HEK293 (cell line): Measurements from ENCODE around the gene NEK10.

ENCODE experiments used
- CTCF ChIA-PET: fragments of 350-600 bp; formaldehyde crosslinking; extraction: SDS; loops from one replicate; lab custom pipeline; 2021; ENCODE audit warnings: antibody characterized with exemption; lab: Yijun Ruan, JAX
- POLR2A ChIA-PET: fragments of 300-600 bp; formaldehyde crosslinking; extraction: SDS; loops from one replicate; lab custom pipeline; 2020; ENCODE audit warnings: antibody characterized with exemption, inconsistent platforms; lab: Yijun Ruan, JAX
- H3K27ac ChIP-seq: fragments of 200-500 bp; sonication (Bioruptor generic); 2 replicates; pipeline ENCODE4 v1.5.1; 2014; ENCODE audit warnings: low read depth, low read length, control low read depth, inconsistent platforms; ENCODE audit errors: extremely low read depth
- H3K36me3 ChIP-seq, 2 experiments: fragments of 200-500 bp in 1 of 2; sonication (Bioruptor generic) in 1 of 2; 1 replicate in 1 of 2; 2 replicates in 1 of 2; pipeline ENCODE4 v1.5.1; 2014 to 2017; ENCODE audit warnings: inconsistent platforms in 2 of 2, low read length in 2 of 2; ENCODE audit not compliant: control insufficient read depth in 2 of 2, insufficient read depth in 1 of 2
- H3K4me1 ChIP-seq: fragments of 200-500 bp; sonication (Bioruptor generic); 2 replicates; pipeline ENCODE4 v1.5.1; 2014; ENCODE audit warnings: mild to moderate bottlenecking, low read length, inconsistent platforms; ENCODE audit not compliant: control insufficient read depth, insufficient read depth
- H3K4me3 ChIP-seq: 2 replicates; pipeline ENCODE4 v1.5.1; 2011; ENCODE audit warnings: low read depth, mild to moderate bottlenecking, control low read depth, low read length, moderate library complexity
- H3K9me3 ChIP-seq: fragments of 200-500 bp; sonication (Bioruptor generic); 2 replicates; pipeline ENCODE4 v1.5.1; 2014; ENCODE audit warnings: low read depth, low read length, inconsistent platforms; ENCODE audit not compliant: control insufficient read depth, insufficient read depth
- BCL11A ChIP-seq: fragments of 450-650 bp; formaldehyde crosslinking; IDR thresholded peaks from 2 replicates; pipeline ENCODE4 v1.5.1; 2016; ENCODE audit warnings: low read depth, missing biosample characterization, missing genetic modification characterization
- HOXC10 ChIP-seq: sonication (generic); formaldehyde crosslinking; IDR thresholded peaks from 2 replicates; pipeline ENCODE4 v1.8.1; 2023; ENCODE audit warnings: mild to moderate bottlenecking, missing genetic modification reagents
- MZF1 ChIP-seq: fragments of 450-650 bp; formaldehyde crosslinking; IDR thresholded peaks from 2 replicates; pipeline ENCODE4 v1.5.1; 2017; ENCODE audit warnings: missing biosample characterization, missing genetic modification characterization, borderline replicate concordance
- OVOL3 ChIP-seq: fragments of 450-650 bp; formaldehyde crosslinking; IDR thresholded peaks from 2 replicates; pipeline ENCODE4 v1.5.1; 2016; ENCODE audit warnings: missing biosample characterization, missing genetic modification characterization
- ZBTB48 ChIP-seq: fragments of 450-650 bp; formaldehyde crosslinking; IDR thresholded peaks from 2 replicates; pipeline ENCODE4 v1.5.1; 2016; ENCODE audit warnings: missing biosample characterization, missing genetic modification characterization
- ZNF133 ChIP-seq: fragments of 450-650 bp; formaldehyde crosslinking; IDR thresholded peaks from 2 replicates; pipeline ENCODE4 v1.5.1; 2016; ENCODE audit warnings: missing biosample characterization, missing genetic modification characterization
- ZNF311 ChIP-seq: fragments of 450-650 bp; formaldehyde crosslinking; IDR thresholded peaks from 2 replicates; pipeline ENCODE4 v1.5.1; 2017; ENCODE audit warnings: missing biosample characterization, missing genetic modification characterization, borderline replicate concordance
- ZNF600 ChIP-seq: fragments of 450-650 bp; formaldehyde crosslinking; IDR thresholded peaks from 2 replicates; pipeline ENCODE4 v1.5.1; 2016; ENCODE audit warnings: missing biosample characterization, missing genetic modification characterization
- ZNF629 ChIP-seq: fragments of 450-650 bp; formaldehyde crosslinking; IDR thresholded peaks from 2 replicates; pipeline ENCODE4 v1.5.1; 2017; ENCODE audit warnings: missing biosample characterization, missing genetic modification characterization
- ZNF664 ChIP-seq: fragments of 450-650 bp; formaldehyde crosslinking; IDR thresholded peaks from 2 replicates; pipeline ENCODE4 v1.5.1; 2016; ENCODE audit warnings: missing biosample characterization, missing genetic modification characterization
- ZNF777 ChIP-seq: fragments of 450-650 bp; formaldehyde crosslinking; IDR thresholded peaks from 2 replicates; pipeline ENCODE4 v1.5.1; 2017; ENCODE audit warnings: missing biosample characterization, missing genetic modification characterization, borderline replicate concordance
- ZSCAN30 ChIP-seq: fragments of 450-650 bp; IDR thresholded peaks from 2 replicates; pipeline ENCODE4 v1.5.1; 2018; ENCODE audit warnings: missing biosample characterization, mild to moderate bottlenecking, missing genetic modification characterization, moderate library complexity
- TF ChIP-seq, protein P1 (sequence below): fragments of 450-650 bp; formaldehyde crosslinking; IDR thresholded peaks from 2 replicates; pipeline ENCODE4 v1.5.1; 2017; ENCODE audit warnings: missing biosample characterization, missing genetic modification characterization
- TF ChIP-seq, protein P2 (sequence below): fragments of 450-650 bp; formaldehyde crosslinking; conservative IDR thresholded peaks from 2 replicates; pipeline ENCODE4 v1.5.1; 2016; ENCODE audit warnings: low read depth, missing biosample characterization, missing genetic modification characterization
- TF ChIP-seq, protein P3 (sequence below): fragments of 450-650 bp; formaldehyde crosslinking; IDR thresholded peaks from 2 replicates; pipeline ENCODE4 v1.5.1; 2016; ENCODE audit warnings: missing biosample characterization, missing genetic modification characterization
- TF ChIP-seq, protein P4 (sequence below): fragments of 450-650 bp; formaldehyde crosslinking; IDR thresholded peaks from 2 replicates; pipeline ENCODE4 v1.5.1; 2016; ENCODE audit warnings: missing biosample characterization, missing genetic modification characterization

Gene NEK10

DNA sequence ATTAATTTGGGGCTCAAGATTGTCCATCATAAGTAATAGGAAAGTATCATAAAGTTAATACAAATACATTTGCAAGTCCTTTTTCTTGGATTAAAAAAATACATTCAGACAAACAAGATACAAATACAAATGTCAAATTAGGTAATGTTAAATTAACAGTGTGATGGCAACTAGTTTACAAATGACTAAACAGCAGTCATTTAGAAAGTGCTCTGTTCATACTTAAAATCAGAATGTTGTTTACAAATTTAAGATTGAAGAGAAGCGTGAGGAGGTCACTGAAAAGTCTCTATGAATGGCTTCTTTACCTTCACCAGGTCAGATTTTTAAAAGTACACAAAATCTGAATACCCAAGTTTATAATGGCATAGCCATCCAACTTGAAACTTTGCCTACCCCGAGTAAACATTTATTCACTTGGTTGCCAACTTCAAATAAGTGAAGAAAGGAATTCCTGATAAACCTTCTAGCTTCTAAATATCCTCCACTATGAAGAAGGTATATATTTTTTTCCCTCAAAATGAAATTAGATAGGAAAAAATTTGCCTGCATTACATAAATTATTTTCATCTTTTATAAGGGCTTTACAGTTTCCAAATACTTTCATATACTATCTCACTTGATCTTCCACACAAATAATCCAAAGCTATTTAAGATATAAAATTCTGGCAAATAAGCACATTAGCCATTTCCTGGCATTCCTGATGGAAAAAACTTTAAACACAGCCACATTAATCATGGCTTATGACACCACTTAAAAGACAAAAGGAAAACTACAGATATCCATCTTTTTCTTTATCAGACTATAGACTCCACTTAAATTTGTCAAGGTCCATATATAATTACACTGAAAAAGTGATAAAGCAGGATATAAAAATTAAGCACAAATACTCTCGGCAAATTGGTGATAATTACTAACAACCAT lies 11.5 kb upstream of the NEK10 start:
- POLR2A ChIA-PET, result no interaction called here
- Histone ChIP-seq H3K4me1 (no peaks in the 10 kb centered on the region), H3K36me3 (peaks cover 3 to 21% of the 10 kb centered on the region in 2 experiments), H3K4me3 (no peak overlapping the region), H3K9me3 (no peaks in the 10 kb centered on the region), H3K27ac (no peak overlapping the region)
- TF ChIP-seq ZSCAN30, result no peak
- TF ChIP-seq, protein P1, sequence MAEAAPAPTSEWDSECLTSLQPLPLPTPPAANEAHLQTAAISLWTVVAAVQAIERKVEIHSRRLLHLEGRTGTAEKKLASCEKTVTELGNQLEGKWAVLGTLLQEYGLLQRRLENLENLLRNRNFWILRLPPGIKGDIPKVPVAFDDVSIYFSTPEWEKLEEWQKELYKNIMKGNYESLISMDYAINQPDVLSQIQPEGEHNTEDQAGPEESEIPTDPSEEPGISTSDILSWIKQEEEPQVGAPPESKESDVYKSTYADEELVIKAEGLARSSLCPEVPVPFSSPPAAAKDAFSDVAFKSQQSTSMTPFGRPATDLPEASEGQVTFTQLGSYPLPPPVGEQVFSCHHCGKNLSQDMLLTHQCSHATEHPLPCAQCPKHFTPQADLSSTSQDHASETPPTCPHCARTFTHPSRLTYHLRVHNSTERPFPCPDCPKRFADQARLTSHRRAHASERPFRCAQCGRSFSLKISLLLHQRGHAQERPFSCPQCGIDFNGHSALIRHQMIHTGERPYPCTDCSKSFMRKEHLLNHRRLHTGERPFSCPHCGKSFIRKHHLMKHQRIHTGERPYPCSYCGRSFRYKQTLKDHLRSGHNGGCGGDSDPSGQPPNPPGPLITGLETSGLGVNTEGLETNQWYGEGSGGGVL (tag by site-specific recombination), result no peak
- TF ChIP-seq HOXC10 (CRISPR knock-in tag), result no peak
- TF ChIP-seq ZNF664 (tag by site-specific recombination), result no peak
- TF ChIP-seq ZNF777 (tag by site-specific recombination), result no peak
- no peak for TF ChIP-seq BCL11A (tag by site-specific recombination)
- no peak for TF ChIP-seq ZBTB48
- no peak for TF ChIP-seq ZNF133 (tag by site-specific recombination)
- TF ChIP-seq, protein P2, sequence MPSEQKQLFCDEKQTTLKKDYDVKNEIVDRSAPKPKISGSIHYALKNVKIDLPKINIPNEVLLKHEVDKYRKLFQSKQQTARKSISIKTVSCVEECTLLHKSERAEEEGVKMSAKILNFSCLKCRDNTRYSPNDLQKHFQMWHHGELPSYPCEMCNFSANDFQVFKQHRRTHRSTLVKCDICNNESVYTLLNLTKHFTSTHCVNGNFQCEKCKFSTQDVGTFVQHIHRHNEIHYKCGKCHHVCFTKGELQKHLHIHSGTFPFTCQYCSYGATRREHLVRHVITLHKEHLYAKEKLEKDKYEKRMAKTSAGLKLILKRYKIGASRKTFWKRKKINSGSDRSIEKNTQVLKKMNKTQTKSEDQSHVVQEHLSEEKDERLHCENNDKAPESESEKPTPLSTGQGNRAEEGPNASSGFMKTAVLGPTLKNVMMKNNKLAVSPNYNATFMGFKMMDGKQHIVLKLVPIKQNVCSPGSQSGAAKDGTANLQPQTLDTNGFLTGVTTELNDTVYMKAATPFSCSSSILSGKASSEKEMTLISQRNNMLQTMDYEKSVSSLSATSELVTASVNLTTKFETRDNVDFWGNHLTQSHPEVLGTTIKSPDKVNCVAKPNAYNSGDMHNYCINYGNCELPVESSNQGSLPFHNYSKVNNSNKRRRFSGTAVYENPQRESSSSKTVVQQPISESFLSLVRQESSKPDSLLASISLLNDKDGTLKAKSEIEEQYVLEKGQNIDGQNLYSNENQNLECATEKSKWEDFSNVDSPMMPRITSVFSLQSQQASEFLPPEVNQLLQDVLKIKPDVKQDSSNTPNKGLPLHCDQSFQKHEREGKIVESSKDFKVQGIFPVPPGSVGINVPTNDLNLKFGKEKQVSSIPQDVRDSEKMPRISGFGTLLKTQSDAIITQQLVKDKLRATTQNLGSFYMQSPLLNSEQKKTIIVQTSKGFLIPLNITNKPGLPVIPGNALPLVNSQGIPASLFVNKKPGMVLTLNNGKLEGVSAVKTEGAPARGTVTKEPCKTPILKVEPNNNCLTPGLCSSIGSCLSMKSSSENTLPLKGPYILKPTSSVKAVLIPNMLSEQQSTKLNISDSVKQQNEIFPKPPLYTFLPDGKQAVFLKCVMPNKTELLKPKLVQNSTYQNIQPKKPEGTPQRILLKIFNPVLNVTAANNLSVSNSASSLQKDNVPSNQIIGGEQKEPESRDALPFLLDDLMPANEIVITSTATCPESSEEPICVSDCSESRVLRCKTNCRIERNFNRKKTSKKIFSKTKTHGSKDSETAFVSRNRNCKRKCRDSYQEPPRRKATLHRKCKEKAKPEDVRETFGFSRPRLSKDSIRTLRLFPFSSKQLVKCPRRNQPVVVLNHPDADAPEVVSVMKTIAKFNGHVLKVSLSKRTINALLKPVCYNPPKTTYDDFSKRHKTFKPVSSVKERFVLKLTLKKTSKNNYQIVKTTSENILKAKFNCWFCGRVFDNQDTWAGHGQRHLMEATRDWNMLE, result no peak
- TF ChIP-seq OVOL3 (tag by site-specific recombination), result no peak
- TF ChIP-seq ZNF311 (tag by site-specific recombination), result no peak
- TF ChIP-seq MZF1, result no peak
- TF ChIP-seq, protein P3, sequence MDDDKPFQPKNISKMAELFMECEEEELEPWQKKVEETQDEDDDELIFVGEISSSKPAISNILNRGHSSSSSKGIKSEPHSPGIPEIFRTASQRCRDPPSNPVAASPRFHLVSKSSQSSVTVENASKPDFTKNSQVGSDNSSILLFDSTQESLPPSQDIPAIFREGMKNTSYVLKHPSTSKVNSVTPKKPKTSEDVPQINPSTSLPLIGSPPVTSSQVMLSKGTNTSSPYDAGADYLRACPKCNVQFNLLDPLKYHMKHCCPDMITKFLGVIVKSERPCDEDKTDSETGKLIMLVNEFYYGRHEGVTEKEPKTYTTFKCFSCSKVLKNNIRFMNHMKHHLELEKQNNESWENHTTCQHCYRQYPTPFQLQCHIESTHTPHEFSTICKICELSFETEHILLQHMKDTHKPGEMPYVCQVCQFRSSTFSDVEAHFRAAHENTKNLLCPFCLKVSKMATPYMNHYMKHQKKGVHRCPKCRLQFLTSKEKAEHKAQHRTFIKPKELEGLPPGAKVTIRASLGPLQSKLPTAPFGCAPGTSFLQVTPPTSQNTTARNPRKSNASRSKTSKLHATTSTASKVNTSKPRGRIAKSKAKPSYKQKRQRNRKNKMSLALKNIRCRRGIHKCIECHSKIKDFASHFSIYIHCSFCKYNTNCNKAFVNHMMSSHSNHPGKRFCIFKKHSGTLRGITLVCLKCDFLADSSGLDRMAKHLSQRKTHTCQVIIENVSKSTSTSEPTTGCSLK, result no peak
- TF ChIP-seq, protein P4, sequence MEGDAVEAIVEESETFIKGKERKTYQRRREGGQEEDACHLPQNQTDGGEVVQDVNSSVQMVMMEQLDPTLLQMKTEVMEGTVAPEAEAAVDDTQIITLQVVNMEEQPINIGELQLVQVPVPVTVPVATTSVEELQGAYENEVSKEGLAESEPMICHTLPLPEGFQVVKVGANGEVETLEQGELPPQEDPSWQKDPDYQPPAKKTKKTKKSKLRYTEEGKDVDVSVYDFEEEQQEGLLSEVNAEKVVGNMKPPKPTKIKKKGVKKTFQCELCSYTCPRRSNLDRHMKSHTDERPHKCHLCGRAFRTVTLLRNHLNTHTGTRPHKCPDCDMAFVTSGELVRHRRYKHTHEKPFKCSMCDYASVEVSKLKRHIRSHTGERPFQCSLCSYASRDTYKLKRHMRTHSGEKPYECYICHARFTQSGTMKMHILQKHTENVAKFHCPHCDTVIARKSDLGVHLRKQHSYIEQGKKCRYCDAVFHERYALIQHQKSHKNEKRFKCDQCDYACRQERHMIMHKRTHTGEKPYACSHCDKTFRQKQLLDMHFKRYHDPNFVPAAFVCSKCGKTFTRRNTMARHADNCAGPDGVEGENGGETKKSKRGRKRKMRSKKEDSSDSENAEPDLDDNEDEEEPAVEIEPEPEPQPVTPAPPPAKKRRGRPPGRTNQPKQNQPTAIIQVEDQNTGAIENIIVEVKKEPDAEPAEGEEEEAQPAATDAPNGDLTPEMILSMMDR, result no peak
- TF ChIP-seq ZNF600 (tag by site-specific recombination), result no peak
- no peak for TF ChIP-seq ZNF629 (tag by site-specific recombination)
- CTCF ChIA-PET, result no interaction called here
